Neural cell (in vitro differentiated cells): ENCODE data around the gene SLC22A2. TPM values are rescaled to one million over a fixed set of nuclear protein-coding genes. Genes with fewer than 3 reads are reported as not detected.

Experiments used
- H2AFZ ChIP-seq: fragments of 200-600, 300-800 bp; sonication (generic), shearing (Covaris generic); 2 replicates; pipeline ENCODE4 v1.6.0; 2014; ENCODE audit warnings: low read depth, mild to moderate bottlenecking, antibody characterized with exemption, low read length, moderate library complexity
- H3F3A ChIP-seq: fragments of 200-600 bp; shearing (Covaris generic); 2 replicates; pipeline ENCODE4 v1.6.1; 2016; ENCODE audit warnings: mild to moderate bottlenecking, moderate library complexity, mixed read lengths, antibody characterized with exemption, low read length; ENCODE audit not compliant: insufficient read depth, poor library complexity, severe bottlenecking
- H3K27ac ChIP-seq: fragments of 200-600, 300-800 bp; sonication (generic), shearing (Covaris generic); 2 replicates; pipeline ENCODE4 v1.5.1; 2014; ENCODE audit warnings: mild to moderate bottlenecking, low read length, moderate library complexity
- H3K27me3 ChIP-seq: fragments of 300-800, 200-600 bp; sonication (generic), shearing (Covaris generic); 2 replicates; pipeline ENCODE4 v1.6.0; 2014; ENCODE audit warnings: mild to moderate bottlenecking, low read depth, low read length, moderate library complexity; ENCODE audit not compliant: insufficient read depth
- H3K36me3 ChIP-seq: fragments of 300-800, 200-600 bp; sonication (generic), shearing (Covaris generic); 2 replicates; pipeline ENCODE4 v1.5.1; 2014; ENCODE audit warnings: mild to moderate bottlenecking, antibody characterized with exemption, low read length, moderate library complexity; ENCODE audit not compliant: insufficient read depth
- H3K4me2 ChIP-seq: fragments of 300-800, 200-600 bp; sonication (generic), shearing (Covaris generic); 2 replicates; pipeline ENCODE4 v1.6.0; 2014; ENCODE audit warnings: mild to moderate bottlenecking, low read length
- H3K4me3 ChIP-seq: fragments of 300-800, 200-600 bp; sonication (generic), shearing (Covaris generic); 2 replicates; pipeline ENCODE4 v1.5.1; 2014; ENCODE audit warnings: mild to moderate bottlenecking, low read length, moderate library complexity
- H3K79me2 ChIP-seq: fragments of 200-600 bp; shearing (Covaris generic); replicated peaks from 2 replicates; pipeline ENCODE4 v1.6.0; 2014; ENCODE audit warnings: mild to moderate bottlenecking, low read length, moderate library complexity; ENCODE audit not compliant: insufficient read depth
- H3K9ac ChIP-seq: fragments of 300-800, 200-600 bp; sonication (generic), shearing (Covaris generic); 2 replicates; pipeline ENCODE4 v1.6.1; 2016; ENCODE audit warnings: mild to moderate bottlenecking, low read length, mixed read lengths
- H3K9me2 ChIP-seq: fragments of 200-600 bp; shearing (Covaris generic); 2 replicates; pipeline ENCODE4 v1.6.1; 2016; ENCODE audit warnings: mild to moderate bottlenecking, low read length, mixed read lengths; ENCODE audit not compliant: insufficient read depth
- H3K9me3 ChIP-seq: fragments of 200-600, 300-800 bp; sonication (generic), shearing (Covaris generic); 2 replicates; pipeline ENCODE4 v1.6.1; 2016; ENCODE audit warnings: mild to moderate bottlenecking, mixed run types, low read length, moderate library complexity, mixed read lengths
- H4K20me1 ChIP-seq: fragments of 200-600 bp; shearing (Covaris generic); 2 replicates; pipeline ENCODE4 v1.6.1; 2016; ENCODE audit warnings: mild to moderate bottlenecking, mixed run types; ENCODE audit not compliant: insufficient read depth
- EP300 ChIP-seq: fragments of 450-650 bp; conservative IDR thresholded peaks from 2 replicates; pipeline ENCODE4 v1.6.1; 2014; ENCODE audit warnings: antibody characterized with exemption, mild to moderate bottlenecking, moderate library complexity; ENCODE audit not compliant: poor library complexity, severe bottlenecking
- EZH2 ChIP-seq: fragments of 200-600, 300-800 bp; shearing (Covaris generic), sonication (generic); IDR thresholded peaks from 2 replicates; pipeline ENCODE4 v1.6.1; 2014; ENCODE audit warnings: antibody characterized with exemption, low read length, borderline replicate concordance, mild to moderate bottlenecking; ENCODE audit not compliant: insufficient read depth, poor library complexity, severe bottlenecking
- MXI1 ChIP-seq: fragments of 450-650 bp; conservative IDR thresholded peaks from 2 replicates; pipeline ENCODE4 v1.6.1; 2014; ENCODE audit warnings: antibody characterized with exemption, mild to moderate bottlenecking; ENCODE audit not compliant: poor library complexity, severe bottlenecking
- POLR2AphosphoS5 ChIP-seq: IDR thresholded peaks from 2 replicates; pipeline ENCODE4 v1.6.1; 2012
- RAD21 ChIP-seq: fragments of 450-650 bp; conservative IDR thresholded peaks from 2 replicates; pipeline ENCODE4 v1.6.1; 2014; ENCODE audit warnings: antibody characterized with exemption, mild to moderate bottlenecking, moderate library complexity
- SMC3 ChIP-seq: fragments of 450-650 bp; conservative IDR thresholded peaks from 2 replicates; pipeline ENCODE4 v1.6.1; 2014; ENCODE audit warnings: antibody characterized with exemption, mild to moderate bottlenecking, moderate library complexity; ENCODE audit not compliant: poor library complexity
- TAF1 ChIP-seq: IDR thresholded peaks from 2 replicates; pipeline ENCODE4 v1.6.1; 2012; ENCODE audit warnings: low read depth
- polyA plus RNA-seq: library from polyadenylated mRNA; depleted of rRNA; stranded (reverse); fragments of >200 nt; gene quantifications from 2 replicates; pipeline ENCODE4 v1.2.3, GENCODE V29; 2014
- TF ChIP-seq, protein P1 (sequence below): fragments of 450-650 bp; IDR thresholded peaks from 2 replicates; pipeline ENCODE4 v1.5.1; 2014; ENCODE audit warnings: antibody characterized with exemption, mild to moderate bottlenecking, moderate library complexity; ENCODE audit not compliant: poor library complexity, severe bottlenecking
- TF ChIP-seq, protein P2 (sequence below): IDR thresholded peaks from 2 replicates; pipeline ENCODE4 v1.6.1; 2012; ENCODE audit warnings: borderline replicate concordance

The SLC22A2 gene
- polyA plus RNA-seq, 1 donor from 2014 or later = not detected

DNA sequence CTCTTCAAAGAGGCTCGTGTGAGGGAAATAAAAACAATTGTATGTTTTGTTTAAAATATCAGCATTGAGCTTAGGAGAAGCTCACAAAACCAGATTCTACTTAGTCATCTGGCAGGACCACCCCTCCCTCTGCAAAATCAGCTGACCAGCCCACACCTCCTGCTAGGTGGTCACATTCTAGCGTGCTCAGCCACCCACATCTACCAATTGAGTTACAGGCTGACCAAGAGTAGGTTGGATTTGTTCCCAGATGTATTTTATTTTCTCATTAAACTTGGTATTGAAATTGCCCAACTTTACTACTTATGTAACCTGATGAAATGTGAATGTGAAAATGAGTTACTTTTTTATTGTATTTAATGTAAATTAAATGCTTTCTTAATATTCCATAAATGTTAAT is 56.2 kb downstream of the SLC22A2 start:
- no peaks in the 10 kb centered on the region for H3K9me2 ChIP-seq
- H3K4me2 ChIP-seq = no peak overlapping the region
- H3K9me3 ChIP-seq = no peaks in the 10 kb centered on the region
- H3K27ac ChIP-seq = no peak overlapping the region
- H3K9ac ChIP-seq = no peak overlapping the region
- no peak overlapping the region for H2AFZ ChIP-seq
- no peaks in the 10 kb centered on the region for H3K27me3 ChIP-seq
- no peak overlapping the region for H3K4me3 ChIP-seq
- H3K36me3 ChIP-seq = no peaks in the 10 kb centered on the region
- H3F3A ChIP-seq = no peaks in the 10 kb centered on the region
- TF ChIP-seq EZH2 (no peak), MXI1 (no peak), TAF1 (no peak), RAD21 (no peak), POLR2AphosphoS5 (no peak), EP300 (no peak), SMC3 (no peak)
- TF ChIP-seq, protein P1, sequence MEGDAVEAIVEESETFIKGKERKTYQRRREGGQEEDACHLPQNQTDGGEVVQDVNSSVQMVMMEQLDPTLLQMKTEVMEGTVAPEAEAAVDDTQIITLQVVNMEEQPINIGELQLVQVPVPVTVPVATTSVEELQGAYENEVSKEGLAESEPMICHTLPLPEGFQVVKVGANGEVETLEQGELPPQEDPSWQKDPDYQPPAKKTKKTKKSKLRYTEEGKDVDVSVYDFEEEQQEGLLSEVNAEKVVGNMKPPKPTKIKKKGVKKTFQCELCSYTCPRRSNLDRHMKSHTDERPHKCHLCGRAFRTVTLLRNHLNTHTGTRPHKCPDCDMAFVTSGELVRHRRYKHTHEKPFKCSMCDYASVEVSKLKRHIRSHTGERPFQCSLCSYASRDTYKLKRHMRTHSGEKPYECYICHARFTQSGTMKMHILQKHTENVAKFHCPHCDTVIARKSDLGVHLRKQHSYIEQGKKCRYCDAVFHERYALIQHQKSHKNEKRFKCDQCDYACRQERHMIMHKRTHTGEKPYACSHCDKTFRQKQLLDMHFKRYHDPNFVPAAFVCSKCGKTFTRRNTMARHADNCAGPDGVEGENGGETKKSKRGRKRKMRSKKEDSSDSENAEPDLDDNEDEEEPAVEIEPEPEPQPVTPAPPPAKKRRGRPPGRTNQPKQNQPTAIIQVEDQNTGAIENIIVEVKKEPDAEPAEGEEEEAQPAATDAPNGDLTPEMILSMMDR = no peak
- TF ChIP-seq, protein P2, sequence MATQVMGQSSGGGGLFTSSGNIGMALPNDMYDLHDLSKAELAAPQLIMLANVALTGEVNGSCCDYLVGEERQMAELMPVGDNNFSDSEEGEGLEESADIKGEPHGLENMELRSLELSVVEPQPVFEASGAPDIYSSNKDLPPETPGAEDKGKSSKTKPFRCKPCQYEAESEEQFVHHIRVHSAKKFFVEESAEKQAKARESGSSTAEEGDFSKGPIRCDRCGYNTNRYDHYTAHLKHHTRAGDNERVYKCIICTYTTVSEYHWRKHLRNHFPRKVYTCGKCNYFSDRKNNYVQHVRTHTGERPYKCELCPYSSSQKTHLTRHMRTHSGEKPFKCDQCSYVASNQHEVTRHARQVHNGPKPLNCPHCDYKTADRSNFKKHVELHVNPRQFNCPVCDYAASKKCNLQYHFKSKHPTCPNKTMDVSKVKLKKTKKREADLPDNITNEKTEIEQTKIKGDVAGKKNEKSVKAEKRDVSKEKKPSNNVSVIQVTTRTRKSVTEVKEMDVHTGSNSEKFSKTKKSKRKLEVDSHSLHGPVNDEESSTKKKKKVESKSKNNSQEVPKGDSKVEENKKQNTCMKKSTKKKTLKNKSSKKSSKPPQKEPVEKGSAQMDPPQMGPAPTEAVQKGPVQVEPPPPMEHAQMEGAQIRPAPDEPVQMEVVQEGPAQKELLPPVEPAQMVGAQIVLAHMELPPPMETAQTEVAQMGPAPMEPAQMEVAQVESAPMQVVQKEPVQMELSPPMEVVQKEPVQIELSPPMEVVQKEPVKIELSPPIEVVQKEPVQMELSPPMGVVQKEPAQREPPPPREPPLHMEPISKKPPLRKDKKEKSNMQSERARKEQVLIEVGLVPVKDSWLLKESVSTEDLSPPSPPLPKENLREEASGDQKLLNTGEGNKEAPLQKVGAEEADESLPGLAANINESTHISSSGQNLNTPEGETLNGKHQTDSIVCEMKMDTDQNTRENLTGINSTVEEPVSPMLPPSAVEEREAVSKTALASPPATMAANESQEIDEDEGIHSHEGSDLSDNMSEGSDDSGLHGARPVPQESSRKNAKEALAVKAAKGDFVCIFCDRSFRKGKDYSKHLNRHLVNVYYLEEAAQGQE = no peak
- H4K20me1 ChIP-seq = no peaks in the 10 kb centered on the region
- no peaks in the 10 kb centered on the region for H3K79me2 ChIP-seq

- no peaks in the 10 kb centered on the region for H3K9me3 ChIP-seq
- no peaks in the 10 kb centered on the region for H3K9me2 ChIP-seq
- H3F3A ChIP-seq = no peaks in the 10 kb centered on the region
- no peaks in the 10 kb centered on the region for H3K27me3 ChIP-seq
- no peak overlapping the region for H3K27ac ChIP-seq
- no peak overlapping the region for H2AFZ ChIP-seq
- H3K79me2 ChIP-seq = no peaks in the 10 kb centered on the region
- no peak overlapping the region for H3K4me2 ChIP-seq
- H3K4me3 ChIP-seq = no peak overlapping the region
- H4K20me1 ChIP-seq = no peaks in the 10 kb centered on the region
- TF ChIP-seq, protein P2 = no peak
- TF ChIP-seq POLR2AphosphoS5 = no peak
- no peak for TF ChIP-seq EP300
- no peak for TF ChIP-seq MXI1
- TF ChIP-seq RAD21 = no peak
- TF ChIP-seq EZH2 = no peak
- no peak for TF ChIP-seq SMC3
- H3K9ac ChIP-seq = no peak overlapping the region
- no peaks in the 10 kb centered on the region for H3K36me3 ChIP-seq
Observed at GRCh38 chr6:160201061-160201460, 57.6 kb downstream of the SLC22A2 start.
